K562 (cell line): ENCODE results near the gene GEMIN8.

Experiments used
- EP300 ChIP-seq: IDR thresholded peaks from 2 replicates; pipeline ENCODE4 v1.6.1; 2012; ENCODE audit warnings: low read length, improper control_type of control experiment
- GABPA ChIP-seq: fragments of 200-800 bp; sonication (Bioruptor generic); conservative IDR thresholded peaks from 2 replicates; pipeline ENCODE4 v1.6.1; 2016; ENCODE audit warnings: low read depth, missing genetic modification characterization, missing compliant biosample characterization
- GATA2 ChIP-seq: sonication (generic); formaldehyde crosslinking; IDR thresholded peaks from 2 replicates; pipeline ENCODE4 v1.4.0; 2020; ENCODE audit warnings: mild to moderate bottlenecking, missing genetic modification reagents
- NFYB ChIP-seq: IDR thresholded peaks from 2 replicates; pipeline ENCODE4 v1.6.1; 2011; ENCODE audit warnings: mild to moderate bottlenecking, moderate library complexity; ENCODE audit not compliant: insufficient read length; ENCODE audit errors: extremely low read depth
- PCBP2 ChIP-seq: fragments of 200-400 bp; formaldehyde crosslinking; IDR thresholded peaks from 2 replicates; pipeline ENCODE4 v1.6.1; 2018; ENCODE audit warnings: low read length, low read depth, mild to moderate bottlenecking, moderate library complexity; ENCODE audit not compliant: poor library complexity, severe bottlenecking
- RAD21 ChIP-seq, 2 experiments: fragments of 250-450 bp in 1 of 2; fragments of 450-650 bp in 1 of 2; sonication (Bioruptor Pico) in 1 of 2; formaldehyde crosslinking in 1 of 2; IDR thresholded peaks in 1 of 2; conservative IDR thresholded peaks in 1 of 2; 2 replicates each; pipeline versions ENCODE4 v1.4.0 to v1.8.0; 2020 to 2022; ENCODE audit warnings: mild to moderate bottlenecking in 2 of 2, moderate library complexity in 1 of 2
- RUNX1 ChIP-seq: sonication (generic); IDR thresholded peaks from 2 replicates; pipeline ENCODE4 v1.6.1; 2016; ENCODE audit warnings: antibody characterized with exemption, low read depth
- SMARCA5 ChIP-seq: fragments of 450-650 bp; IDR thresholded peaks from 2 replicates; pipeline ENCODE4 v1.6.1; 2016
- TBP ChIP-seq: optimal IDR thresholded peaks from 2 replicates; pipeline ENCODE3; 2011; ENCODE audit warnings: low read depth, low read length, improper control_type of control experiment
- ZNF274 ChIP-seq: IDR thresholded peaks from 2 replicates; pipeline ENCODE4 v1.6.1; 2011; ENCODE audit warnings: low read depth, mild to moderate bottlenecking, low read length, moderate library complexity, borderline replicate concordance
- ZNF408 ChIP-seq: fragments of 250-450 bp; sonication (Bioruptor Pico); IDR thresholded peaks from 2 replicates; pipeline ENCODE4 v1.4.0; 2020; ENCODE audit warnings: low read depth, mild to moderate bottlenecking, moderate library complexity
- ZNF785 ChIP-seq: fragments of 250-450 bp; sonication (Bioruptor Pico); IDR thresholded peaks from 2 replicates; pipeline ENCODE4 v1.4.0; 2020; ENCODE audit warnings: mild to moderate bottlenecking
- TF ChIP-seq, protein P1 (sequence below), 3 experiments: IDR thresholded peaks in 2 of 3; conservative IDR thresholded peaks in 1 of 3; 2 replicates each; pipeline ENCODE4 v1.5.1; 2011 to 2012; ENCODE audit warnings: low read length in 3 of 3, mild to moderate bottlenecking in 3 of 3, control low read depth in 2 of 3, improper control_type of control experiment in 1 of 3, inconsistent platforms in 1 of 3, low read depth in 1 of 3, mixed read lengths in 1 of 3, moderate library complexity in 1 of 3; ENCODE audit not compliant: insufficient read depth in 2 of 3

GRCh38 chrX:14050709-14051108 lies 21.0 kb upstream of the GEMIN8 start:
- TF ChIP-seq RUNX1, result no peak
- no peak for TF ChIP-seq PCBP2
- TF ChIP-seq NFYB, result no peak
- no peak for TF ChIP-seq ZNF274
- TF ChIP-seq EP300, result no peak
- TF ChIP-seq ZNF785 (CRISPR knock-in tag), result no peak
- TF ChIP-seq ZNF408 (CRISPR knock-in tag), result no peak
- TF ChIP-seq, protein P1, sequence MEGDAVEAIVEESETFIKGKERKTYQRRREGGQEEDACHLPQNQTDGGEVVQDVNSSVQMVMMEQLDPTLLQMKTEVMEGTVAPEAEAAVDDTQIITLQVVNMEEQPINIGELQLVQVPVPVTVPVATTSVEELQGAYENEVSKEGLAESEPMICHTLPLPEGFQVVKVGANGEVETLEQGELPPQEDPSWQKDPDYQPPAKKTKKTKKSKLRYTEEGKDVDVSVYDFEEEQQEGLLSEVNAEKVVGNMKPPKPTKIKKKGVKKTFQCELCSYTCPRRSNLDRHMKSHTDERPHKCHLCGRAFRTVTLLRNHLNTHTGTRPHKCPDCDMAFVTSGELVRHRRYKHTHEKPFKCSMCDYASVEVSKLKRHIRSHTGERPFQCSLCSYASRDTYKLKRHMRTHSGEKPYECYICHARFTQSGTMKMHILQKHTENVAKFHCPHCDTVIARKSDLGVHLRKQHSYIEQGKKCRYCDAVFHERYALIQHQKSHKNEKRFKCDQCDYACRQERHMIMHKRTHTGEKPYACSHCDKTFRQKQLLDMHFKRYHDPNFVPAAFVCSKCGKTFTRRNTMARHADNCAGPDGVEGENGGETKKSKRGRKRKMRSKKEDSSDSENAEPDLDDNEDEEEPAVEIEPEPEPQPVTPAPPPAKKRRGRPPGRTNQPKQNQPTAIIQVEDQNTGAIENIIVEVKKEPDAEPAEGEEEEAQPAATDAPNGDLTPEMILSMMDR (IDR thresholded peaks at IDR 0.05 in 2 of 3, conservative IDR thresholded peaks at IDR 0.05 in 1 of 3; ENCODE audit: insufficient read depth in 2 of 3, low read depth in 1 of 3, low read length in 3 of 3), result no peak
- no peak for TF ChIP-seq TBP
- TF ChIP-seq GATA2 (CRISPR knock-in tag), result no peak
- no peak for TF ChIP-seq SMARCA5
- TF ChIP-seq RAD21 (CRISPR knock-in tag; conservative IDR thresholded peaks at IDR 0.05 in 1 of 2, IDR thresholded peaks at IDR 0.05 in 1 of 2), result no peak
- TF ChIP-seq GABPA (tag), result no peak
